Endothelial cell (in vitro differentiated cells): ENCODE data around the gene PLEKHH2. TPM values are rescaled to one million over a fixed set of nuclear protein-coding genes. Genes with fewer than 3 reads are reported as not detected.

Experiments
- DNase-seq: peaks from one replicate; pipeline ENCODE4 v3.0.0; 2021; ENCODE audit warnings: low spot score
- H3K27ac Mint-ChIP-seq: one replicate; pipeline ENCODE4 v1.8.0; 2021; ENCODE audit warnings: mixed read lengths, inconsistent platforms; ENCODE audit not compliant: unreplicated experiment
- H3K27me3 Mint-ChIP-seq: one replicate; pipeline ENCODE4 v1.8.0; 2021; ENCODE audit warnings: mild to moderate bottlenecking, moderate library complexity, mixed read lengths, inconsistent platforms; ENCODE audit not compliant: unreplicated experiment
- H3K36me3 Mint-ChIP-seq: one replicate; pipeline ENCODE4 v1.8.0; 2021; ENCODE audit warnings: mild to moderate bottlenecking, low read depth, mixed read lengths, inconsistent platforms; ENCODE audit not compliant: unreplicated experiment
- H3K4me1 Mint-ChIP-seq: one replicate; pipeline ENCODE4 v1.8.0; 2021; ENCODE audit warnings: mild to moderate bottlenecking, mixed read lengths, inconsistent platforms; ENCODE audit not compliant: unreplicated experiment
- H3K4me3 Mint-ChIP-seq: one replicate; pipeline ENCODE4 v1.8.0; 2021; ENCODE audit warnings: mild to moderate bottlenecking, mixed read lengths, inconsistent platforms; ENCODE audit not compliant: unreplicated experiment
- H3K9me3 Mint-ChIP-seq: one replicate; pipeline ENCODE4 v1.8.0; 2021; ENCODE audit warnings: mixed read lengths, inconsistent platforms; ENCODE audit not compliant: unreplicated experiment
- total RNA-seq: library from RNA; stranded (reverse); fragmentation: NEBNext Ultra II Directional; extraction: Animal tissue kit (Norgen Biotek cat#: 25700); gene quantifications from one replicate; pipeline ENCODE4 v1.2.1, GENCODE V29; 2021; ENCODE audit not compliant: unreplicated experiment
- TF ChIP-seq, protein P1 (sequence below): fragments of 200-600 bp; sonication (generic); IDR thresholded peaks from one replicate; pipeline ENCODE4 v1.5.0; 2021; ENCODE audit warnings: antibody characterized with exemption; ENCODE audit not compliant: unreplicated experiment

The PLEKHH2 gene
- total RNA-seq, 1 donor from 2014 or later, result 1.6 TPM

DNA sequence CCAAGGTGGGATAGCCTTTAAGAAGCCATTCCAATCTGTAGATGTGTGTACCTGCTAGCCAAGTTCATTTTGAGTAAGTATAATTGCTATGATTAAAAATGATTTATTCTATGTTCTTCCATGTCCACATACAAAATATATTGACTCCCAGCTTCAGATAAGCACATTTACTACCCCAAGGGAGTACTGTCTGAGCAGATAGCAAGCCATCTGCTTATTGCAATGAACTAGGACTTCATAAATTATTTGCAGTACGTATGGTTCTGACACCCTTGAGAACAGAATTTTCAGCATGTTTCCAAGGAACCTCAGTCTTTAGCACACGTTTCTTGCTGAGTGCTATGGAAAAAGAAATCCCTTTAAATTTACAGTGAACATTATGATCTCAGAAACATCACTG, 173.4 kb downstream of the PLEKHH2 start:
- H3K4me3 Mint-ChIP-seq, result no peak overlapping the region
- TF ChIP-seq, protein P1, sequence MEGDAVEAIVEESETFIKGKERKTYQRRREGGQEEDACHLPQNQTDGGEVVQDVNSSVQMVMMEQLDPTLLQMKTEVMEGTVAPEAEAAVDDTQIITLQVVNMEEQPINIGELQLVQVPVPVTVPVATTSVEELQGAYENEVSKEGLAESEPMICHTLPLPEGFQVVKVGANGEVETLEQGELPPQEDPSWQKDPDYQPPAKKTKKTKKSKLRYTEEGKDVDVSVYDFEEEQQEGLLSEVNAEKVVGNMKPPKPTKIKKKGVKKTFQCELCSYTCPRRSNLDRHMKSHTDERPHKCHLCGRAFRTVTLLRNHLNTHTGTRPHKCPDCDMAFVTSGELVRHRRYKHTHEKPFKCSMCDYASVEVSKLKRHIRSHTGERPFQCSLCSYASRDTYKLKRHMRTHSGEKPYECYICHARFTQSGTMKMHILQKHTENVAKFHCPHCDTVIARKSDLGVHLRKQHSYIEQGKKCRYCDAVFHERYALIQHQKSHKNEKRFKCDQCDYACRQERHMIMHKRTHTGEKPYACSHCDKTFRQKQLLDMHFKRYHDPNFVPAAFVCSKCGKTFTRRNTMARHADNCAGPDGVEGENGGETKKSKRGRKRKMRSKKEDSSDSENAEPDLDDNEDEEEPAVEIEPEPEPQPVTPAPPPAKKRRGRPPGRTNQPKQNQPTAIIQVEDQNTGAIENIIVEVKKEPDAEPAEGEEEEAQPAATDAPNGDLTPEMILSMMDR, result no peak
- H3K27me3 Mint-ChIP-seq, result no peaks in the 10 kb centered on the region
- H3K4me1 Mint-ChIP-seq, result no peaks in the 10 kb centered on the region
- DNase-seq, result no peak
- peaks cover 2% of the 10 kb centered on the region for H3K36me3 Mint-ChIP-seq
- no peak overlapping the region for H3K27ac Mint-ChIP-seq
- H3K9me3 Mint-ChIP-seq, result no peaks in the 10 kb centered on the region

GRCh38 chr2:43810888-43811287, 173.8 kb downstream of the PLEKHH2 start:
- Mint-ChIP-seq H3K9me3 (no peaks in the 10 kb centered on the region), H3K4me1 (no peaks in the 10 kb centered on the region), H3K36me3 (peaks cover 3% of the 10 kb centered on the region), H3K4me3 (no peak overlapping the region), H3K27ac (no peak overlapping the region), H3K27me3 (no peaks in the 10 kb centered on the region)
- no peak for DNase-seq
- TF ChIP-seq, protein P1, result no peak

DNA sequence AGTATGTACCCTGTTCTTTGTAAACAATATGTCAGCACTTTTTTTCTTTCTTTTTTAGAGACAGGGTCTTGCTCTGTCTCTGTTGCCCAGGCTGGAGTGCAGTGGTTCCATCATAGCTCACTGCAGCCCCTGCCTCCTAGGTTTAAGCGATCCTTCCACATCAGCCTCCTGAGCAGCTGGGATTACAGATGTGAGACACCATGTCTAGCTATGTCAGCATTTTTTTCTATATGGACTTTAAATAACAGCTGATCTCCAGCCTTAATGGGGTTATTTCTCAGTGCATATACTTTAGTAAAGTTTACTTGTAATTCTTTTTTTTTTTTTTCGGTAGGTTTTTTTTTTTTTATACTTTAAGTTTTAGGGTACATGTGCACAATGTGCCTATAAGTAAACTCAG, 174.9 kb downstream of the PLEKHH2 start:
- H3K9me3 Mint-ChIP-seq, result no peaks in the 10 kb centered on the region
- peaks cover 3% of the 10 kb centered on the region for H3K36me3 Mint-ChIP-seq
- TF ChIP-seq, protein P1, result no peak
- no peak overlapping the region for H3K4me3 Mint-ChIP-seq
- no peaks in the 10 kb centered on the region for H3K4me1 Mint-ChIP-seq
- no peak overlapping the region for H3K27ac Mint-ChIP-seq
- no peaks in the 10 kb centered on the region for H3K27me3 Mint-ChIP-seq
- no peak for DNase-seq

GRCh38 chr2:43812947-43813346, 175.9 kb downstream of the PLEKHH2 start:
- no peaks in the 10 kb centered on the region for H3K4me1 Mint-ChIP-seq
- no peak overlapping the region for H3K27ac Mint-ChIP-seq
- DNase-seq, result no peak
- TF ChIP-seq, protein P1, result no peak
- no peaks in the 10 kb centered on the region for H3K9me3 Mint-ChIP-seq
- H3K27me3 Mint-ChIP-seq, result no peaks in the 10 kb centered on the region
- no peak overlapping the region for H3K4me3 Mint-ChIP-seq
- H3K36me3 Mint-ChIP-seq, result peaks cover 3% of the 10 kb centered on the region

DNA sequence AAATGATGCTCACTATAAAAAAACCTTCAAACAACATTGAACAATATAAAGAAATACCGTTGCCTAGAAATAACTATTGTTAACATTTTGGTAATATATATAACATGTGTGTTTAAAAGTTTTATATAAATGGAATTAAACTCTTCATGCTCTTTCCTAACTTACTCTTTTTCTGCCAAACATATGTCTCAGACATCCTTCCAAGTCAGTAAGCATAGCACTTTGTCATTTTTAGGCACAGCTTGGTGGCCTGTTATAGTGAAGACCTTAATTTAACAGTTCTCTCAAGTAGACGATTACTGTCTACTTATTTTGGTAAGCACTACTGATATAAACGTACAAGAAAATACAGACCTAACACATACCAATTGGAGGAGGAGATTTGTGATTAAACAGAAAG, 177.7 kb downstream of the PLEKHH2 start:
- no peak for DNase-seq
- Mint-ChIP-seq H3K4me1 (no peaks in the 10 kb centered on the region), H3K4me3 (no peak overlapping the region), H3K36me3 (peaks cover 3% of the 10 kb centered on the region), H3K27me3 (no peaks in the 10 kb centered on the region), H3K27ac (no peak overlapping the region), H3K9me3 (no peaks in the 10 kb centered on the region)
- TF ChIP-seq, protein P1, result no peak

Other genes with a start within 250 kb of the PLEKHH2 start
- 19.4 TPM for gene THADA, start 41.2 kb upstream of the PLEKHH2 start, total RNA-seq
- 0.31 TPM for gene C1GALT1C1L, start 39.2 kb downstream of the PLEKHH2 start, total RNA-seq
- 10.7 TPM for gene DYNC2LI1, start 136.8 kb downstream of the PLEKHH2 start, total RNA-seq
- gene ABCG5, start 201.6 kb downstream of the PLEKHH2 start, total RNA-seq, result not detected
- gene ABCG8, start 201.7 kb downstream of the PLEKHH2 start, total RNA-seq, result not detected